ENCODE data around the gene AK4.
"Not testable (repeated sequence)": the region's sequence is repeated elsewhere in the genome, so short reads cannot be mapped to it uniquely, and the experiment has no call there.

DNA sequence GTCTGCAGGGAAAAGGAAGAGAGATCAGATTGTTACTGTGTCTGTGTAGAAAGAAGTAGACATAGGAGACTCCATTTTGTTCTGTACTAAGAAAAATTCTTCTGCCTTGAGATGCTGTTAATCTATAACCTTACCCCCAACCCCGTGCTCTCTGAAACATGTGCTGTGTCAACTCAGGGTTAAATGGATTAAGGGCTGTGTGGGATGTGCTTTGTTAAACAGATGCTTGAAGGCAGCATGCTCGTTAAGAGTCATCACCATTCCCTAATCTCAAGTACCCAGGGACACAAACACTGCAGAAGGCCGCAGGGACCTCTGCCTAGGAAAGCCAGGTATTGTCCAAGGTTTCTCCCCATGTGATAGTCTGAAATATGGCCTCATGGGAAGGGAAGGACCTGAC is 8.2 kb upstream of the AK4 start:
- TF ChIP-seq EZH2phosphoT487 (IDR thresholded peaks at IDR 0.05; ENCODE audit: insufficient read depth, low read depth); EZH2 (IDR thresholded peaks at IDR 0.05; ENCODE audit: insufficient read depth, poor library complexity, severe bottlenecking): not testable (repeated sequence)

Data from GM23248 (cell line).